ENCODE data around the gene WDTC1. TPM values are rescaled to one million over a fixed set of nuclear protein-coding genes. Genes with fewer than 3 reads are reported as not detected.

Gene WDTC1
- total and polyA plus RNA-seq, 10 donors, result 7.7 to 56.5 (median 44.1) TPM

- peaks cover 7 to 98% (median 55%) of the 10 kb centered on the region in 6 donors for H3K4me1 ChIP-seq
- peaks cover 0 to 50% (median 26%) of the 10 kb centered on the region in 6 donors for H3K36me3 ChIP-seq
- no peak overlapping the region for H3K4me3 ChIP-seq
- intact Hi-C loops (cut with DNase I; ENCODE audit: low total_unique reads), result no loop called here
- H3K9me3 ChIP-seq, result no peaks in the 10 kb centered on the region
- 74 to 93% (median 85%) methylated on average over 8 to 12 of the region's 12 CpGs for WGBS, 5 donors
- no peak for DNase-seq
- TF ChIP-seq POLR2A (IDR thresholded peaks at IDR 0.05) (no peak), POLR2AphosphoS5 (IDR thresholded peaks at IDR 0.05) (peak in 1 of 3 donors; percentile 19)
- peaks cover 0 to 15% (median 0%) of the 10 kb centered on the region in 7 donors for H3K27me3 ChIP-seq (replicated peaks in 1 of 7)
- H3K27ac ChIP-seq, result peak overlapping the region in 1 of 8 donors; percentile 21
These were observed 110.8 kb downstream of the WDTC1 start for GRCh38 chr1:27345272-27345671.

- peaks cover 6 to 98% (median 52%) of the 10 kb centered on the region in 6 donors for H3K4me1 ChIP-seq
- intact Hi-C loops (cut with DNase I; ENCODE audit: low total_unique reads), result no loop called here
- H3K27me3 ChIP-seq (replicated peaks in 1 of 7), result peaks cover 0 to 23% (median 0%) of the 10 kb centered on the region in 7 donors
- no peak for DNase-seq
- no peaks in the 10 kb centered on the region for H3K9me3 ChIP-seq
- H3K36me3 ChIP-seq, result peaks cover 0 to 61% (median 31%) of the 10 kb centered on the region in 6 donors
- H3K27ac ChIP-seq, result no peak overlapping the region
- no peak overlapping the region for H3K4me3 ChIP-seq
- TF ChIP-seq POLR2AphosphoS5 (IDR thresholded peaks at IDR 0.05) (no peak), CTCF (IDR thresholded peaks at IDR 0.05 in 8 of 11, conservative IDR thresholded peaks at IDR 0.05 in 3 of 11) (no peak), POLR2A (IDR thresholded peaks at IDR 0.05) (no peak)
- WGBS, 5 donors, result 91 to 96% (median 92%) methylated on average over 8 of the region's 8 CpGs
These were observed 111.9 kb downstream of the WDTC1 start for GRCh38 chr1:27346357-27346756.

GRCh38 chr1:27346991-27347624 lies 112.7 kb downstream of the WDTC1 start:
- Histone ChIP-seq H3K4me3 (no peak overlapping the region), H3K27me3 (replicated peaks in 1 of 7) (peaks cover 0 to 23% (median 0%) of the 10 kb centered on the region in 7 donors), H3K4me1 (peaks cover 0 to 92% (median 49%) of the 10 kb centered on the region in 6 donors), H3K9me3 (no peaks in the 10 kb centered on the region), H3K27ac (peak overlapping the region in 1 of 8 donors; percentile 33), H3K36me3 (peaks cover 0 to 68% (median 32%) of the 10 kb centered on the region in 6 donors)
- WGBS, 5 donors, result 65 to 86% (median 77%) methylated on average over 14 of the region's 14 CpGs
- DNase-seq, result no peak
- intact Hi-C loops (cut with DNase I; ENCODE audit: low total_unique reads), result no loop called here
- TF ChIP-seq POLR2A (IDR thresholded peaks at IDR 0.05) (no peak), CTCF (IDR thresholded peaks at IDR 0.05 in 8 of 11, conservative IDR thresholded peaks at IDR 0.05 in 3 of 11) (no peak), POLR2AphosphoS5 (IDR thresholded peaks at IDR 0.05) (peak in 2 of 3 donors; percentile 47 to 61)

- peak overlapping the region; percentile 14 to 67 (median 32) for H3K4me3 ChIP-seq
- TF ChIP-seq POLR2A (IDR thresholded peaks at IDR 0.05) (no peak), POLR2AphosphoS5 (IDR thresholded peaks at IDR 0.05) (peak in 1 of 3 donors; percentile 42)
- peak overlapping the region in 2 of 8 donors; percentile 42 to 56 for H3K27ac ChIP-seq
- peaks cover 0 to 88% (median 43%) of the 10 kb centered on the region in 6 donors for H3K36me3 ChIP-seq
- peaks cover 0 to 23% (median 0%) of the 10 kb centered on the region in 7 donors for H3K27me3 ChIP-seq (replicated peaks in 1 of 7)
- peaks cover 0 to 72% (median 34%) of the 10 kb centered on the region in 6 donors for H3K4me1 ChIP-seq
- WGBS, 5 donors, result 41 to 84% (median 47%) methylated on average over 11 to 51 of the region's 51 CpGs
- intact Hi-C loops (cut with DNase I; ENCODE audit: low total_unique reads), result no loop called here
- peak; percentile 84 for DNase-seq
- H3K9me3 ChIP-seq, result no peaks in the 10 kb centered on the region
These were observed 114.7 kb downstream of the WDTC1 start for GRCh38 chr1:27348861-27349783.

All from spleen (tissue), 11 donors.